WI38 (cell line): Measurements from ENCODE around the gene CNIH3.

Source experiments
- H3K4me3 ChIP-seq: 2 replicates; pipeline ENCODE4 v1.5.1; 2011; ENCODE audit warnings: low read depth, mild to moderate bottlenecking, control low read depth, low read length
- TF ChIP-seq, protein P1 (sequence below): IDR thresholded peaks from 2 replicates; pipeline ENCODE4 v1.5.1; 2012; ENCODE audit warnings: low read depth, mild to moderate bottlenecking, control low read depth, low read length

CNIH3 gene

GRCh38 chr1:224774378-224774777 lies 158.3 kb downstream of the CNIH3 start:
- TF ChIP-seq, protein P1, sequence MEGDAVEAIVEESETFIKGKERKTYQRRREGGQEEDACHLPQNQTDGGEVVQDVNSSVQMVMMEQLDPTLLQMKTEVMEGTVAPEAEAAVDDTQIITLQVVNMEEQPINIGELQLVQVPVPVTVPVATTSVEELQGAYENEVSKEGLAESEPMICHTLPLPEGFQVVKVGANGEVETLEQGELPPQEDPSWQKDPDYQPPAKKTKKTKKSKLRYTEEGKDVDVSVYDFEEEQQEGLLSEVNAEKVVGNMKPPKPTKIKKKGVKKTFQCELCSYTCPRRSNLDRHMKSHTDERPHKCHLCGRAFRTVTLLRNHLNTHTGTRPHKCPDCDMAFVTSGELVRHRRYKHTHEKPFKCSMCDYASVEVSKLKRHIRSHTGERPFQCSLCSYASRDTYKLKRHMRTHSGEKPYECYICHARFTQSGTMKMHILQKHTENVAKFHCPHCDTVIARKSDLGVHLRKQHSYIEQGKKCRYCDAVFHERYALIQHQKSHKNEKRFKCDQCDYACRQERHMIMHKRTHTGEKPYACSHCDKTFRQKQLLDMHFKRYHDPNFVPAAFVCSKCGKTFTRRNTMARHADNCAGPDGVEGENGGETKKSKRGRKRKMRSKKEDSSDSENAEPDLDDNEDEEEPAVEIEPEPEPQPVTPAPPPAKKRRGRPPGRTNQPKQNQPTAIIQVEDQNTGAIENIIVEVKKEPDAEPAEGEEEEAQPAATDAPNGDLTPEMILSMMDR: 0 out of 2 replicates have a peak, but pooled peaks have one; percentile 16
- H3K4me3 ChIP-seq: no peak overlapping the region

DNA sequence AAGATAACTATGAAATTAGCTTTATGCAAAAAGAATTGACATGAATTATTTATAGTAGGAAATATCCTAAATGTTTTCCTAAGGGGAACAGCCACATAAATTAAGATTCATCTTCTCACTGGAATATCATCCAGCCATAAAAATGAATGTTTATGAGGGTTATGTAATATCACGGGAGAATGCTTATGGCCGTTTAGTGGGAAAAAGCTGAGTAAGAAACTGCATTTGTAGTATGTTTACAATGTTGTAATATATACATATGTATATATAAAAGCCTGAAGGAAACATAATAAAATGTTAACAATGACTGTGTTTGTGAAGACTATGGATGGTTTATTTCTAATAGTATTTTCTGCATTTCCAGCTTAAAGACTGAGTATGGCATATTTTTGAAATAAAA lies 161.1 kb downstream of the CNIH3 start:
- no peak overlapping the region for H3K4me3 ChIP-seq
- TF ChIP-seq, protein P1: no peak

DNA sequence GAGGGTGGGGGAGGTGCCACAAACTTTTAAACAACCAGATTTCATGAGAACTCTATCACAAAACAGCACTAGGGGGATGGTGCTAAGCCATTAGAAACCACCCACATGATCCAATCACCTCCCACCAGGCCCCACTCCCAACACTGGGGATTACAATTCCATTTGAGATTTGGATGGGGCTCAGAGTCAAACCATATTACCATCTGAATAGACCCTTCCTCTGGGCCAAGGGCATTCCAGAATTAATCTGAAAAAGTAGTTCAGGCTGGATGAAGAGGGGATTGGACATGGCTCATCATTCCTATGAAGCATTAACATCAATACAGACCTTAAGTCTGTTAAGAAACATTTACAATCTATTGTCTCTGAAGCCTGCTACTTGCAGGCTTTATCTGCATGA lies 163.4 kb downstream of the CNIH3 start:
- TF ChIP-seq, protein P1: no peak
- H3K4me3 ChIP-seq: no peak overlapping the region

GRCh38 chr1:224780736-224781135 lies 164.6 kb downstream of the CNIH3 start:
- TF ChIP-seq, protein P1: no peak
- no peak overlapping the region for H3K4me3 ChIP-seq

DNA sequence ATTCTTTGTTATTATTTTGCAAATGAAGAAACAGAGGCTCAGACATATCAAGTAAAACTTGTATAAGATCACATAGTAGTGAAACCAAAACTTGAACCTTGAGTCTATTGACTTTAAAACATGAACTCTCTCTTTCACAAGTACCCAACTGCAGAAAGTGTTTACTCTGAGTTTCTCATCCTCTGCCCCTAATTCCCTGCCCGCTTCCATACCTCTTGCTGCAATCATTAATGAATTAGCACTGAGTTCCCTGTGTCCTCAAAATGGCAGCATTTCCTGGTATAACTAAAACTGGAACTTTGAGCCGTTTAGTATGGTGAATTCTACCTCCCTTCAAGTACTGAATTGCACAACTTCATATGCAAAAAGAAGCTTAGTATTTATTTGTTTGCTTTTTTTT lies 165.7 kb downstream of the CNIH3 start:
- H3K4me3 ChIP-seq: no peak overlapping the region
- TF ChIP-seq, protein P1: no peak

DNA sequence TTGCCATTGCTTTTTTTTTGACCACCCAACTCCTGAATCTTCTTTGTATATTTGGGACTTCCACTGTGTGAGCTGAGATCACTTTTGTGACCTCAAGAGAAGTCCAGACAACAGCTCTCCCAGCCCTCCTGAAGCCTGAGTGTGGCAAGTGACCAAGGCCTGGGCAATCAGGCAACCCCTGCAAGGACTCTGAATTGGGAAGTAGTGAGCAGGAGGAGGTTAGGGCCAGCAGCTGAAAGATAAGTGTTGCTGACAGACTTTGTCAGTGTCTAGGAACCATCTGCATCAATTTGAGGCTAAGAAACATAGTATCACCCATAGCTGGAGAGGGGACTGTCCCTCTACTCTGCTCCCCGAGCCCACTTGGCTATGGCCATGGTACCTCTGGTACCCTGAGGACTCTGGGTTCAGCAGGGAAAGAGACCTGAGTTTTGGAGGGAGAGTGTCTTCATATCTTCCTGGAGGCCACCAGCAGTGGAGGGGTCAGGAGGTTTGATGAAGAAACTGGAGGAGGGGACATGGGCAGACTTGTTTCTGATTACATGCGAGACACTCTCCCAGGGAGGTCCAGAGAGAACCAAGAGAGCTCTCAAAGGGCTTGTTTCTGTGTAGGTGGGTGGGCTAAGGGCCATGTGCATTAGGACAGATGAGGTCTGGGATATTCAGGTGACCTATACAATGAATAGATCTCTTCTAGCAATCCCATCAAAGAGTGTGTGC lies 166.3 kb downstream of the CNIH3 start:
- no peak overlapping the region for H3K4me3 ChIP-seq
- TF ChIP-seq, protein P1: no peak

GRCh38 chr1:224783006-224783651 lies 167.0 kb downstream of the CNIH3 start:
- no peak overlapping the region for H3K4me3 ChIP-seq
- TF ChIP-seq, protein P1: no peak
